ENCODE data around the gene AMOT.

DNA sequence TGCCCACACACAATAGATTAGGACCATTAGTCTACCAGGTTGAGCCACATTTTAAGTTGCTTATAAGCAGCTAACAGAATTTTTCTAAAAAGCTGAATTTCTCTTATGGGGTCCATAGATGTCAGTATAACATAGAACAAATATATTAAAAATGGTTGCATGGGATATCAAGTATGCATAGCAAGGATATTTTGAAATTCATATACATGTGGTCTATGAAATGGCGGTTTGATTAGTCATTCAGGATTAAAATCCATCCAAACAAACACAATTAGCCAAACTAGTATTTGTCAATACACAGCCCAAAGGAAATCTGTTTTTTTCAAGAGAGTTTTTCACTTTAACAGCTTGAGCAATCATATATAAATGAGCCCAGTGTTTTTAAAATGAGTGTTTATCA lies 33.5 kb upstream of the AMOT start:
- TF ChIP-seq, protein P1, sequence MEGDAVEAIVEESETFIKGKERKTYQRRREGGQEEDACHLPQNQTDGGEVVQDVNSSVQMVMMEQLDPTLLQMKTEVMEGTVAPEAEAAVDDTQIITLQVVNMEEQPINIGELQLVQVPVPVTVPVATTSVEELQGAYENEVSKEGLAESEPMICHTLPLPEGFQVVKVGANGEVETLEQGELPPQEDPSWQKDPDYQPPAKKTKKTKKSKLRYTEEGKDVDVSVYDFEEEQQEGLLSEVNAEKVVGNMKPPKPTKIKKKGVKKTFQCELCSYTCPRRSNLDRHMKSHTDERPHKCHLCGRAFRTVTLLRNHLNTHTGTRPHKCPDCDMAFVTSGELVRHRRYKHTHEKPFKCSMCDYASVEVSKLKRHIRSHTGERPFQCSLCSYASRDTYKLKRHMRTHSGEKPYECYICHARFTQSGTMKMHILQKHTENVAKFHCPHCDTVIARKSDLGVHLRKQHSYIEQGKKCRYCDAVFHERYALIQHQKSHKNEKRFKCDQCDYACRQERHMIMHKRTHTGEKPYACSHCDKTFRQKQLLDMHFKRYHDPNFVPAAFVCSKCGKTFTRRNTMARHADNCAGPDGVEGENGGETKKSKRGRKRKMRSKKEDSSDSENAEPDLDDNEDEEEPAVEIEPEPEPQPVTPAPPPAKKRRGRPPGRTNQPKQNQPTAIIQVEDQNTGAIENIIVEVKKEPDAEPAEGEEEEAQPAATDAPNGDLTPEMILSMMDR (IDR thresholded peaks at IDR 0.05) = no peak
- TF ChIP-seq POLR2AphosphoS5 (IDR thresholded peaks at IDR 0.05) = no peak
- no peak for TF ChIP-seq EP300 (IDR thresholded peaks at IDR 0.05; ENCODE audit: low read depth)
- no peak for TF ChIP-seq POLR2A (IDR thresholded peaks at IDR 0.05)
